K562 (cell line): ENCODE results near the gene IDUA. TPM values are rescaled to one million over a fixed set of nuclear protein-coding genes. Genes with fewer than 3 reads are reported as not detected.

Source experiments
- ARID1B ChIP-seq: fragments of 450-650 bp; IDR thresholded peaks from 2 replicates; pipeline ENCODE4 v1.6.1; 2016; ENCODE audit warnings: antibody characterized with exemption, mild to moderate bottlenecking, inconsistent platforms
- CBFA2T2 ChIP-seq: fragments of 450-650 bp; conservative IDR thresholded peaks from 2 replicates; pipeline ENCODE4 v1.6.1; 2017; ENCODE audit warnings: mild to moderate bottlenecking
- CHD2 ChIP-seq: IDR thresholded peaks from 2 replicates; pipeline ENCODE4 v1.6.1; 2011; ENCODE audit warnings: low read depth, low read length
- DPF2 ChIP-seq: fragments of 450-650 bp; IDR thresholded peaks from 2 replicates; pipeline ENCODE4 v1.6.1; 2016
- FOXP1 ChIP-seq: sonication (generic); formaldehyde crosslinking; IDR thresholded peaks from 2 replicates; pipeline ENCODE4 v1.8.0; 2022; ENCODE audit warnings: mild to moderate bottlenecking, missing genetic modification reagents
- GABPB1 ChIP-seq: sonication (generic); formaldehyde crosslinking; IDR thresholded peaks from 2 replicates; pipeline ENCODE4 v1.8.0; 2022; ENCODE audit warnings: mild to moderate bottlenecking, missing genetic modification reagents
- HMGXB4 ChIP-seq: sonication (generic); formaldehyde crosslinking; IDR thresholded peaks from 2 replicates; pipeline ENCODE4 v1.8.1; 2023; ENCODE audit warnings: mild to moderate bottlenecking, missing genetic modification reagents
- JUN ChIP-seq, 2 experiments: sonication (generic) in 1 of 2; formaldehyde crosslinking in 1 of 2; IDR thresholded peaks; 2 replicates each; pipeline versions ENCODE4 v1.6.1 to v1.8.0; 2012 to 2022; ENCODE audit warnings: borderline replicate concordance in 2 of 2, mild to moderate bottlenecking in 2 of 2, improper control_type of control experiment in 1 of 2, low read depth in 1 of 2, low read length in 1 of 2, missing genetic modification reagents in 1 of 2
- MTF1 ChIP-seq: fragments of 250-450 bp; sonication (Bioruptor Pico); IDR thresholded peaks from 2 replicates; pipeline ENCODE4 v1.9.0; 2021; ENCODE audit warnings: moderate library complexity, mild to moderate bottlenecking, inconsistent platforms, borderline replicate concordance
- MYNN ChIP-seq, 2 experiments: sonication (generic); formaldehyde crosslinking in 1 of 2; IDR thresholded peaks; 2 replicates each; pipeline versions ENCODE4 v1.5.0 to v1.6.1; 2016 to 2020; ENCODE audit warnings: antibody characterized with exemption in 1 of 2, missing genetic modification reagents in 1 of 2
- NCOA1 ChIP-seq: fragments of 450-650 bp; IDR thresholded peaks from 2 replicates; pipeline ENCODE4 v1.6.1; 2016; ENCODE audit warnings: low read depth
- RBM39 ChIP-seq: fragments of 200-400 bp; formaldehyde crosslinking; optimal IDR thresholded peaks from 2 replicates; pipeline ENCODE3; 2018; ENCODE audit warnings: low read depth, low read length
- SAFB ChIP-seq: fragments of 200-400 bp; formaldehyde crosslinking; IDR thresholded peaks from 2 replicates; pipeline ENCODE4 v1.6.1; 2017; ENCODE audit warnings: low read depth, low read length, borderline replicate concordance
- SOX6 ChIP-seq: fragments of 450-650 bp; IDR thresholded peaks from 2 replicates; pipeline ENCODE4 v1.6.1; 2014; ENCODE audit warnings: mild to moderate bottlenecking
- TAL1 ChIP-seq: fragments of 450-650 bp; IDR thresholded peaks from 2 replicates; pipeline ENCODE4 v1.6.1; 2016; ENCODE audit warnings: mild to moderate bottlenecking
- TOE1 ChIP-seq, 2 experiments: fragments of 450-650 bp in 1 of 2; sonication (generic) in 1 of 2; formaldehyde crosslinking in 1 of 2; IDR thresholded peaks; 2 replicates each; pipeline versions ENCODE4 v1.7.1 to v1.8.0; 2016 to 2022; ENCODE audit warnings: borderline replicate concordance in 2 of 2, mild to moderate bottlenecking in 2 of 2, antibody characterized with exemption in 1 of 2, inconsistent platforms in 1 of 2, low read depth in 1 of 2, missing genetic modification reagents in 1 of 2, moderate library complexity in 1 of 2
- ZBTB11 ChIP-seq, 3 experiments: fragments of 200-800 bp in 1 of 3; fragments of 250-450 bp in 1 of 3; fragments of 450-650 bp in 1 of 3; sonication (Bioruptor Pico) in 1 of 3; sonication (Bioruptor generic) in 1 of 3; formaldehyde crosslinking in 1 of 3; IDR thresholded peaks; 2 replicates each; pipeline versions ENCODE4 v1.6.1 to v1.8.0; 2016 to 2022; ENCODE audit warnings: mild to moderate bottlenecking in 2 of 3, missing genetic modification characterization in 2 of 3, missing compliant biosample characterization in 1 of 3, moderate library complexity in 1 of 3
- polyA plus RNA-seq, 8 experiments: library from polyadenylated mRNA; depleted of rRNA in 4 of 8; stranded (reverse) in 5 of 8; unstranded in 3 of 8; fragments of >200 nt; fragmentation: Nextera tagmentation in 2 of 8; fragmentation: Illumina TruSeq in 1 of 8; extraction: Ambion mirVana in 2 of 8; extraction: Trizol in 1 of 8; gene quantifications; 2 replicates each; pipeline versions ENCODE4 v1.2.1 to v1.2.3, GENCODE V29; 2011 to 2014; ENCODE audit warnings: inconsistent platforms in 1 of 8, missing spikeins in 1 of 8
- total RNA-seq, 7 experiments: library from RNA; depleted of rRNA in 6 of 7; stranded (reverse); fragments of >200 nt in 6 of 7; fragmentation: Illumina TruSeq in 2 of 7; extraction: Trizol in 2 of 7; gene quantifications; 2 replicates each; pipeline versions ENCODE4 v1.2.1 to v1.2.3, GENCODE V29; 2011 to 2021; ENCODE audit warnings: low replicate concordance in 1 of 7
- TF ChIP-seq, protein P1 (sequence below), 3 experiments: fragments of 200-800 bp in 1 of 3; sonication (Bioruptor generic) in 1 of 3; sonication (generic) in 1 of 3; formaldehyde crosslinking in 1 of 3; IDR thresholded peaks; 2 replicates each; pipeline versions ENCODE4 v1.6.1 to v1.8.0; 2016 to 2022; ENCODE audit warnings: mild to moderate bottlenecking in 2 of 3, missing compliant biosample characterization in 2 of 3, missing genetic modification characterization in 2 of 3, missing genetic modification reagents in 1 of 3

IDUA gene
- total and polyA plus RNA-seq, 9 of the 15 experiments (the other 6 are each of a cell fraction or from before 2014, with no cell fraction given), result 0.04 to 16.1 (median 1.2) TPM

GRCh38 chr4:996030-996996, 9.5 kb downstream of the IDUA start (continued):
- peak; percentile 54; the same call in 1 of the 2 replicates for TF ChIP-seq FOXP1
- TF ChIP-seq SAFB, result peak; percentile 67; the same call in 1 of the 2 replicates
- peak; percentile 49; the same call in 1 of the 2 replicates for TF ChIP-seq GABPB1 (CRISPR knock-in tag)
- 0 out of 2 replicates have a peak, but pooled peaks have one; percentile 39 for TF ChIP-seq MYNN (IDR thresholded peaks at IDR 0.05)
- no peak for TF ChIP-seq MYNN (CRISPR knock-in tag; IDR thresholded peaks at IDR 0.05)
- TF ChIP-seq CBFA2T2, result 0 out of 2 replicates have a peak, but pooled peaks have one; percentile 15
- 0 out of 6 replicates have a peak, but pooled peaks of 1 of the 3 experiments have one; percentile 63 for TF ChIP-seq ZBTB11 (CRISPR knock-in tag; IDR thresholded peaks at IDR 0.05)
- 0 out of 2 replicates have a peak, but pooled peaks have one; percentile 30 for TF ChIP-seq CHD2
- TF ChIP-seq JUN (IDR thresholded peaks at IDR 0.05; ENCODE audit: borderline replicate concordance, low read depth, low read length), result no peak
- no peak for TF ChIP-seq JUN (CRISPR knock-in tag; IDR thresholded peaks at IDR 0.05; ENCODE audit: borderline replicate concordance)
- TF ChIP-seq NCOA1, result peak; percentile 12; the same call in 1 of the 2 replicates
- no peak for TF ChIP-seq HMGXB4
- peak; percentile 49 for TF ChIP-seq DPF2
- TF ChIP-seq, protein P1, sequence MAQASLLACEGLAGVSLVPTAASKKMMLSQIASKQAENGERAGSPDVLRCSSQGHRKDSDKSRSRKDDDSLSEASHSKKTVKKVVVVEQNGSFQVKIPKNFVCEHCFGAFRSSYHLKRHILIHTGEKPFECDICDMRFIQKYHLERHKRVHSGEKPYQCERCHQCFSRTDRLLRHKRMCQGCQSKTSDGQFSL (CRISPR knock-in tag; IDR thresholded peaks at IDR 0.05), result 0 out of 2 replicates have a peak, but pooled peaks have one; percentile 22
- TF ChIP-seq, protein P1 (tag; IDR thresholded peaks at IDR 0.05), result no peak
- TF ChIP-seq TOE1 (IDR thresholded peaks at IDR 0.05; ENCODE audit: borderline replicate concordance), result peak; percentile 84; the same call in 1 of the 2 replicates
- no peak for TF ChIP-seq TOE1 (CRISPR knock-in tag; IDR thresholded peaks at IDR 0.05; ENCODE audit: borderline replicate concordance, low read depth)
- TF ChIP-seq MTF1, result no peak
- no peak for TF ChIP-seq RBM39
- 0 out of 2 replicates have a peak, but pooled peaks have one; percentile 8 for TF ChIP-seq TAL1
- peak; percentile 64 for TF ChIP-seq ARID1B
- peak; percentile 49 for TF ChIP-seq SOX6
